NT2/D1 (cell line): ENCODE measurements around the gene AP2A2.

Experiments used
- SUZ12 ChIP-seq: IDR thresholded peaks from 2 replicates; pipeline ENCODE4 v1.6.1; 2011; ENCODE audit not compliant: insufficient read length, insufficient read depth; ENCODE audit errors: extremely low read depth
- YY1 ChIP-seq: IDR thresholded peaks from 2 replicates; pipeline ENCODE4 v1.6.1; 2011; ENCODE audit not compliant: insufficient read length, insufficient read depth
- ZNF274 ChIP-seq: IDR thresholded peaks from 2 replicates; pipeline ENCODE4 v1.6.1; 2011; ENCODE audit warnings: mild to moderate bottlenecking, low read depth, low read length

- no peak for TF ChIP-seq ZNF274
- no peak for TF ChIP-seq SUZ12
- TF ChIP-seq YY1 = no peak
These were observed 33.4 kb downstream of the AP2A2 start for GRCh38 chr11:959027-959426.
